Peyer's patch (tissue), 4 donors: ENCODE results near the gene MYBPC1.

ENCODE experiments used
- CTCF ChIP-seq, 6 experiments: fragments of 450-650 bp in 4 of 6; fragments of 200-600 bp in 2 of 6; sonication (generic) in 1 of 6; IDR thresholded peaks; one replicate each; pipeline ENCODE4 v1.5.1; 2017 to 2019; ENCODE audit warnings: antibody characterized with exemption in 6 of 6, mild to moderate bottlenecking in 3 of 6, moderate library complexity in 1 of 6
- POLR2A ChIP-seq, 2 donors: fragments of 450-650 bp; IDR thresholded peaks; one replicate each; pipeline ENCODE4 v1.5.1; 2017; ENCODE audit warnings: antibody characterized with exemption in 2 of 2, mild to moderate bottlenecking in 2 of 2, moderate library complexity in 2 of 2

- TF ChIP-seq CTCF (IDR thresholded peaks at IDR 0.05) (peak in 1 of 6 experiments; percentile 17), POLR2A (IDR thresholded peaks at IDR 0.05) (no peak)
These were observed 104.1 kb downstream of the MYBPC1 start for GRCh38 chr12:101698800-101699347.
